ENCODE measurements around the gene RNF151.

The RNF151 gene

DNA sequence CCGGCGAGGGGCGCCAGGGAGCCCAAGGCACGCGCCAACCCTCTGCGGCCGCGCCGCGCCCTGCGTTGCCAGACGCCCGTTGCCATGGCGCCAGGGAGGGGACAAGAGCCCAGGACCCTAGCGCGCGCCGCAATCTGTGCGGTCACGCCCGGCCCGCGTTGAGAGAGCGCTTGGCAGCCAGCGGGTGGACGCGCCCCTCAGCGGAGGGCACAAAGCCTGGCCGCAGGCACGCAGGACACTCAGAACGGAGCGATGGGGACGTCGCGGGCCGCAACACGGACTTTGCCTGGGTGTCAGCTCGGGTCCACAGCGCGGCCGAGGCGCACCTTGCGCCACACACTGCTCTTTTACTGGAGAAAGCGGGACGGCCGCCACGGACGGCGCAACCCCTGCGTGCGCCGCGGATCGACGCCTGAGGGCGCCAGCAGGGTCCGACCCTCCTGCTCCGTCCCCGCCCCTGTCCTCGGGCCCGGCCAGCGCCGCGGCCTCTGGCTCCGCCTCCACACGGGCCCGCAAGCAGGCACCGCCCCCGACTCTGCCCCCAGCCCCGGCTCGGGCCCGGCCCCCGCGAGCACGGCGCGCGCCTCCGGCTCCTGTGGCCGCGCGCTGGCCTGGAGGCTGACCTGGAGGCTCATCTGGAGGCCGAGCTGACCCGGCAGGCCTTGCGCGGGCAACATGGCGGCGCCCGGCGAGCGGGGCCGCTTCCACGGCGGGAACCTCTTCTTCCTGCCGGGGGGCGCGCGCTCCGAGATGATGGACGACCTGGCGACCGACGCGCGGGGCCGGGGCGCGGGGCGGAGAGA lies 17.1 kb downstream of the RNF151 start, which contains the start of gene GFER:
Gene GFER, plus strand, starts transcription at position 650 of the 803 bp plus-strand sequence. Its CDS starts 26 bp downstream, at position 676.
- H3K27me3 ChIP-seq (ENCODE audit: insufficient read depth, low read length) = peaks cover 56% of the 10 kb centered on the region

DNA sequence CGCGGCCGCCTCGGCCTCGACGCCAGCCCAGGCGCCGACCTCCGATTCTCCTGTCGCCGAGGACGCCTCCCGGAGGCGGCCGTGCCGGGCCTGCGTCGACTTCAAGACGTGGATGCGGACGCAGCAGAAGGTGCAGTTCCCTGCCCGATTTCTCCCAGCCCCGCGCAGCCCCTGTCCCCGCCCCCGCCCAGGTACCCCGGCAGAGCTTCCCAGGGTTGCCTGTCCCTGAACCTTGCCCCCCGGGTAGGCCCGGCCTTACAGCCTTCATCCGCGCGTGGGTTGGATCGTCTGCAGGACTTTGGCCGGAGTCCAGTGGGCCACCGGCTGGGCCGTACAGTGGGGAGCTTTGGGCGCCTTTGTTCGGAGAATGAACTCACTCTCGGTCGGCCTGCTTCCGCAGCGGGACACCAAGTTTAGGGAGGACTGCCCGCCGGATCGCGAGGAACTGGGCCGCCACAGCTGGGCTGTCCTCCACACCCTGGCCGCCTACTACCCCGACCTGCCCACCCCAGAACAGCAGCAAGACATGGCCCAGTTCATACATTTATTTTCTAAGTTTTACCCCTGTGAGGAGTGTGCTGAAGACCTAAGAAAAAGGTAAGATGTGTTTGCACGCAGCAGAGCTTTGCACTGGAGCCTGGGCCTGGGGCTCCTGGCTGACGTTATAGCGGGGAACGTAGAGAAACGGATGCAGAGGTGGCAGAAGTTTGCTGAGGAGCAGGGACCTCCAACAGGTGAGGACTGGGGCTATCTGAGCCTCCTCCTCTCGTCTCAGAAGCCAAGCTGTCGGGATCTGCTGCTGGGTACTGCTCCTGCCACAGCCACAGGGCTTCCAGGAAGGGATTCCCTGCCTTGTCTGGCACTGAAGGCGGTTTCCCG lies 17.9 kb downstream of the RNF151 start:
- H3K27ac ChIP-seq (ENCODE audit: low read length) = no peak overlapping the region

More for the DNA sequence above, 17.1 kb downstream of the RNF151 start, which contains the start of gene GFER:
- H3K27ac ChIP-seq (ENCODE audit: low read length) = no peak within 1 kb of the TSS
- H3K4me1 ChIP-seq (ENCODE audit: insufficient read depth, low read length) = peaks cover 9% of the 10 kb centered on the region; the same call in 1 of the 2 replicates
- peak within 1 kb of the TSS; percentile 90 for H3K9ac ChIP-seq (ENCODE audit: low read depth, low read length)
- peak within 1 kb of the TSS; percentile 91 for H3K4me3 ChIP-seq (ENCODE audit: low read length)
- H3K36me3 ChIP-seq (ENCODE audit: insufficient read depth, low read depth, low read length) = peaks cover 22% of the 10 kb centered on the region
- H3K9me3 ChIP-seq (ENCODE audit: insufficient read depth, low read depth, low read length) = no peaks in the 10 kb centered on the region

DNA sequence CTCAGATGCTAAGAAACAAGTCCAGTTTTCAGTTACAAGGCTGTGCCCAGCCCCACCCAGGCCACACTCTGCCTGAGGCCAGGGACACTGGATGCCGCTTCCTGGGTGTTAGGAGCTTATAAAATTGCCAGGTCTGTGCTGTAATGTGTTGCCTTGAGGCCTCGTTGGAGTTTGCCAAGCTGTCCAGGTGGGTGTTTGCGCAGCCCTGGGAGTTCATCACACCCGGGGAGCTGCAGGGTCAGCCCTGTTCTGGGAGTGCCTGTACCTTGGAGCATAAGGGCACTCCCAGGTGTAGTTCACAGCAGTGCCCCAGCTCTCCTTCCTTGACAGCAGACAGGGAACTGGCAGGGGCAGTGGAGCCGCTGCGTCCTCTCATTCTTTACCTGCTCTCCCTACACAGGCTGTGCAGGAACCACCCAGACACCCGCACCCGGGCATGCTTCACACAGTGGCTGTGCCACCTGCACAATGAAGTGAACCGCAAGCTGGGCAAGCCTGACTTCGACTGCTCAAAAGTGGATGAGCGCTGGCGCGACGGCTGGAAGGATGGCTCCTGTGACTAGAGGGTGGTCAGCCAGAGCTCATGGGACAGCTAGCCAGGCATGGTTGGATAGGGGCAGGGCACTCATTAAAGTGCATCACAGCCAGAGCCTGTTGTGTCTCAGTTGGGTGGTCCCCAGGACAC lies 19.0 kb downstream of the RNF151 start:
- Histone ChIP-seq H3K9me3 (ENCODE audit: insufficient read depth, low read depth, low read length) (no peaks in the 10 kb centered on the region), H3K36me3 (ENCODE audit: insufficient read depth, low read depth, low read length) (peaks cover 22% of the 10 kb centered on the region), H3K4me1 (ENCODE audit: insufficient read depth, low read length) (peaks cover 16% of the 10 kb centered on the region; the same call in 1 of the 2 replicates), H3K27me3 (ENCODE audit: insufficient read depth, low read length) (peaks cover 51% of the 10 kb centered on the region), H3K9ac (ENCODE audit: low read depth, low read length) (peak overlapping the region; percentile 90; the same call in 1 of the 2 replicates), H3K4me3 (ENCODE audit: low read length) (peak overlapping the region; percentile 91; the same call in 1 of the 2 replicates), H3K27ac (ENCODE audit: low read length) (no peak overlapping the region)

More for the DNA sequence above, 17.9 kb downstream of the RNF151 start:
- Histone ChIP-seq H3K36me3 (ENCODE audit: insufficient read depth, low read depth, low read length) (peaks cover 22% of the 10 kb centered on the region), H3K9me3 (ENCODE audit: insufficient read depth, low read depth, low read length) (no peaks in the 10 kb centered on the region), H3K27me3 (ENCODE audit: insufficient read depth, low read length) (peaks cover 56% of the 10 kb centered on the region), H3K9ac (ENCODE audit: low read depth, low read length) (peak overlapping the region; percentile 90), H3K4me3 (ENCODE audit: low read length) (peak overlapping the region; percentile 91), H3K4me1 (ENCODE audit: insufficient read depth, low read length) (peaks cover 15% of the 10 kb centered on the region; the same call in 1 of the 2 replicates)

GRCh38 chr16:1987198-1987597 lies 20.5 kb downstream of the RNF151 start:
- H3K4me3 ChIP-seq (ENCODE audit: low read length) = no peak overlapping the region
- H3K36me3 ChIP-seq (ENCODE audit: insufficient read depth, low read depth, low read length) = peaks cover 22% of the 10 kb centered on the region
- H3K4me1 ChIP-seq (ENCODE audit: insufficient read depth, low read length) = peaks cover 21% of the 10 kb centered on the region; the same call in 1 of the 2 replicates
- no peak overlapping the region for H3K9ac ChIP-seq (ENCODE audit: low read depth, low read length)
- no peaks in the 10 kb centered on the region for H3K9me3 ChIP-seq (ENCODE audit: insufficient read depth, low read depth, low read length)
- peaks cover 49% of the 10 kb centered on the region for H3K27me3 ChIP-seq (ENCODE audit: insufficient read depth, low read length)
- no peak overlapping the region for H3K27ac ChIP-seq (ENCODE audit: low read length)

DNA sequence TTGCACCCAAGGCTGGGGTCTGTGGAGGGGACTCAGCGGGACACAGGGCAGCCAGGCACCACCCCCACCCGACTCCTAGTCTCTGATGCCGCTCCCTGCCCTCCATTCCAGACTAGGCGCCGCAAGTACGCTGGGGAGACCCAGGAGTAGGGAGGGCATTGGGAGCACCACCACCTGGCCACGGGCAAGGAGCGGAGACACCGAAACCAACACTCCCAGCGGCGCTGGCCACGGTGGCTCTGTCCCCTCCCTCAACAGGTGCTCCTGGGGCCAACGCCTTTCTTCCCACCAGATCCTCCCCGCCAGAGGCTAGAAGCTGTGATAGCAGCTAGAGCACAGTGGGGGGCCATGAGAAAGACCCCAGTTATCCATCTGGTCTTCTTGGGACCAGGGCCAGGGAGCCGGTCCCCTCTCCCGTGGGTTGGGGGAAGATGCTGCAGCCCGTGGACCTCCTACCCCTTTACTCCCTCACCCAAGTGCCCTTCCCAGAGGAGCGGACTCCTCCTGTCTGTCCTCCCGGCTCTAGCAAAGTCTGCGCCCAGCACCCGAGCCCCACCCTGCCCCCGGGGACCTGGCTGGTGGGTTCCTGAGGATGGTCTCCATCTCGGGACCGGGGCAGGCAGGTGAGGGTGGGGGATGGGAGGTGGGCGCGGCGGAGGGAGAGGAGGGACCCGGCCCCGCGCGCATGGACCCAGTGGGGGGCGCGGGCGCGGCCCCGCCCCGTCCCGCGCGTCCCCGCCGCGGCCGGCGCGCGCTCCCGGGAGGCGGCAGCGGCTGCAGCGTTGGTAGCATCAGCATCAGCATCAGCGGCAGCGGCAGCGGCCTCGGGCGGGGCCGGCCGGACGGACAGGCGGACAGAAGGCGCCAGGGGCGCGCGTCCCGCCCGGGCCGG lies 22.8 kb downstream of the RNF151 start, which contains the start of gene SYNGR3:
Gene SYNGR3, plus strand, starts transcription at position 762 of the 892 bp plus-strand sequence. CDS start 133 bp downstream, outside the sequence.
- no peaks in the 10 kb centered on the region for H3K9me3 ChIP-seq (ENCODE audit: insufficient read depth, low read depth, low read length)
- H3K36me3 ChIP-seq (ENCODE audit: insufficient read depth, low read depth, low read length) = peaks cover 22% of the 10 kb centered on the region
- H3K27ac ChIP-seq (ENCODE audit: low read length) = no peak within 1 kb of the TSS
- peaks cover 44% of the 10 kb centered on the region for H3K27me3 ChIP-seq (ENCODE audit: insufficient read depth, low read length)
- H3K4me1 ChIP-seq (ENCODE audit: insufficient read depth, low read length) = peaks cover 21% of the 10 kb centered on the region; the same call in 1 of the 2 replicates
- peak within 1 kb of the TSS; percentile 68; the same call in 1 of the 2 replicates for H3K9ac ChIP-seq (ENCODE audit: low read depth, low read length)
- peak within 1 kb of the TSS; percentile 80 for H3K4me3 ChIP-seq (ENCODE audit: low read length)

DNA sequence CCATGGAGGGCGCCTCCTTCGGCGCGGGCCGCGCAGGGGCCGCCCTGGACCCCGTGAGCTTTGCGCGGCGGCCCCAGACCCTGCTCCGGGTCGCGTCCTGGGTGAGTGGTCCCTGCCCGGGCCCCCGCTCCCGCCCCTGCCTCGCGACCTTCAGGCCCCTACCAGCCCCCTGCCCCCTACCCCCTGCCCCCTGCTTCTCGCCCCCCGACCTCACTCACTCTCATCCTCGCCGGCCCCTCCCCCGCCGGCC lies 23.4 kb downstream of the RNF151 start:
- Histone ChIP-seq H3K4me3 (ENCODE audit: low read length) (peak overlapping the region; percentile 80; the same call in 1 of the 2 replicates), H3K36me3 (ENCODE audit: insufficient read depth, low read depth, low read length) (peaks cover 21% of the 10 kb centered on the region), H3K9ac (ENCODE audit: low read depth, low read length) (no peak overlapping the region), H3K4me1 (ENCODE audit: insufficient read depth, low read length) (peaks cover 18% of the 10 kb centered on the region; the same call in 1 of the 2 replicates), H3K9me3 (ENCODE audit: insufficient read depth, low read depth, low read length) (no peaks in the 10 kb centered on the region), H3K27me3 (ENCODE audit: insufficient read depth, low read length) (peaks cover 44% of the 10 kb centered on the region), H3K27ac (ENCODE audit: low read length) (no peak overlapping the region)

- H3K9me3 ChIP-seq (ENCODE audit: insufficient read depth, low read depth, low read length) = no peaks in the 10 kb centered on the region
- H3K27me3 ChIP-seq (ENCODE audit: insufficient read depth, low read length) = peaks cover 44% of the 10 kb centered on the region
- no peak overlapping the region for H3K27ac ChIP-seq (ENCODE audit: low read length)
- H3K4me1 ChIP-seq (ENCODE audit: insufficient read depth, low read length) = peaks cover 17% of the 10 kb centered on the region; the same call in 1 of the 2 replicates
- peak overlapping the region; percentile 68; the same call in 1 of the 2 replicates for H3K9ac ChIP-seq (ENCODE audit: low read depth, low read length)
- H3K36me3 ChIP-seq (ENCODE audit: insufficient read depth, low read depth, low read length) = peaks cover 16% of the 10 kb centered on the region
- H3K4me3 ChIP-seq (ENCODE audit: low read length) = peak overlapping the region; percentile 80
Measured at GRCh38 chr16:1990351-1991134, 23.9 kb downstream of the RNF151 start.

DNA sequence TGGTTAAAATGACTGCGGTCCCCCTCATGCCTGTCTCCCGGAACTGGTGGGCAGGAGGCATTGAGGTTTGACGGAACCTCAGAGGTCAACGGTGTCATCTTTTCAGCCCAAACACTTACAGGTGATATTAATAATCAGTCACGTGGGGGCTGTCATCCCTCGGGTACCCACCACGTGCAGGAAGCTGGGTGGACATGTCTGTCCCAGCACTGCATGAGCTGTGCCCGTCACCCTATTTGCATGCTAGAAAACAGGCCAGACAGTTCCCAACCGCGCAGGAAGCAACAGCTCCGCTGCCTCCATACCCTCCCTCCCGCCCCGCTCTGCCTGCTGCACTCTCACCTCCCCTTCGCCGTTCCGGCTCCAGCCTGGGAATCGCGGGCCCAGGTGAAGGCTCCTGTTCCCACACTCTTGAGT lies 24.5 kb downstream of the RNF151 start:
- Histone ChIP-seq H3K9me3 (ENCODE audit: insufficient read depth, low read depth, low read length) (no peaks in the 10 kb centered on the region), H3K4me1 (ENCODE audit: insufficient read depth, low read length) (peaks cover 17% of the 10 kb centered on the region; the same call in 1 of the 2 replicates), H3K36me3 (ENCODE audit: insufficient read depth, low read depth, low read length) (peaks cover 10% of the 10 kb centered on the region), H3K27ac (ENCODE audit: low read length) (no peak overlapping the region), H3K9ac (ENCODE audit: low read depth, low read length) (peak overlapping the region; percentile 68; the same call in 1 of the 2 replicates), H3K27me3 (ENCODE audit: insufficient read depth, low read length) (peaks cover 44% of the 10 kb centered on the region), H3K4me3 (ENCODE audit: low read length) (peak overlapping the region; percentile 80)

DNA sequence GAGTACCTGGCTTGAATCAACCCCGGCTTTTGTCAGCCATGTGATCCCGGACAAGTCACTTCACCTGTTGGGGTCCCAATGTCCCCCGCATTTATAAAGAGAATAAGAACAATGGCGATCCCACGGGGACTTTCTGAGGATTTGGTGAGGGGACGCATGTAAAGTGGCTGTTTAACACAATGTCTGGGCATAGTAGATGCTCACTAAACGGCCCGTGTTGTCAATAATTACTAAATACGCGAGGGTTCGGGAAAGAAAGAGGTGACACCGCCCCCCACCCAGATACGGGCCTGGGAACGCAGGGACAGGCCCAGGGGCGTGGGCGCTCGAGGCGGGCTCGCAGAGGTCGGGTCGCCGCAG lies 24.9 kb downstream of the RNF151 start:
- no peak overlapping the region for H3K27ac ChIP-seq (ENCODE audit: low read length)
- no peak overlapping the region for H3K9ac ChIP-seq (ENCODE audit: low read depth, low read length)

More for the DNA sequence above, 24.9 kb downstream of the RNF151 start:
- H3K36me3 ChIP-seq (ENCODE audit: insufficient read depth, low read depth, low read length) = peaks cover 5% of the 10 kb centered on the region
- peak overlapping the region; percentile 80; the same call in 1 of the 2 replicates for H3K4me3 ChIP-seq (ENCODE audit: low read length)
- no peaks in the 10 kb centered on the region for H3K9me3 ChIP-seq (ENCODE audit: insufficient read depth, low read depth, low read length)
- peaks cover 44% of the 10 kb centered on the region for H3K27me3 ChIP-seq (ENCODE audit: insufficient read depth, low read length)
- H3K4me1 ChIP-seq (ENCODE audit: insufficient read depth, low read length) = peaks cover 17% of the 10 kb centered on the region; the same call in 1 of the 2 replicates

Data from iPS-20b (cell line).